ENCODE measurements around the gene ROCK2.

The ROCK2 gene

DNA sequence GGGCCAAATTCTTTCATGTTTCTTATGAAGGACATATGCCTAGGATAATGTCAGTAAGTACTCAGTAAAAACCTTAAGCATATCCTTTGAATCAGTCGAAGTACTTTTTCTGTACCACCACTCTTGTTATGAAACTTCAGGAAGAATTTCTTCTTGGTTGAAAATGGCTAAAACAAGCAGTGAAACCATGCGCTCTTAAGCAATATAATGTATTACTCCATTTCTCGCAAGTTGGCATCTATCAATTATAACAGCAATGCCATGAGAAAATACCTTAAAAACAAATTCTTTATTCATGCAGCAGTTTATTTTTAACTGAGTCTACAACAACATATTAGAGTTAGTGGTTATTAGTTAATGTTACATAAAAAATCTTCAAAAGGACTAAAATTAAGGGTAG is 148.2 kb downstream of the ROCK2 start:
- no peak overlapping the region for H3K27ac ChIP-seq
- TF ChIP-seq, protein P1, sequence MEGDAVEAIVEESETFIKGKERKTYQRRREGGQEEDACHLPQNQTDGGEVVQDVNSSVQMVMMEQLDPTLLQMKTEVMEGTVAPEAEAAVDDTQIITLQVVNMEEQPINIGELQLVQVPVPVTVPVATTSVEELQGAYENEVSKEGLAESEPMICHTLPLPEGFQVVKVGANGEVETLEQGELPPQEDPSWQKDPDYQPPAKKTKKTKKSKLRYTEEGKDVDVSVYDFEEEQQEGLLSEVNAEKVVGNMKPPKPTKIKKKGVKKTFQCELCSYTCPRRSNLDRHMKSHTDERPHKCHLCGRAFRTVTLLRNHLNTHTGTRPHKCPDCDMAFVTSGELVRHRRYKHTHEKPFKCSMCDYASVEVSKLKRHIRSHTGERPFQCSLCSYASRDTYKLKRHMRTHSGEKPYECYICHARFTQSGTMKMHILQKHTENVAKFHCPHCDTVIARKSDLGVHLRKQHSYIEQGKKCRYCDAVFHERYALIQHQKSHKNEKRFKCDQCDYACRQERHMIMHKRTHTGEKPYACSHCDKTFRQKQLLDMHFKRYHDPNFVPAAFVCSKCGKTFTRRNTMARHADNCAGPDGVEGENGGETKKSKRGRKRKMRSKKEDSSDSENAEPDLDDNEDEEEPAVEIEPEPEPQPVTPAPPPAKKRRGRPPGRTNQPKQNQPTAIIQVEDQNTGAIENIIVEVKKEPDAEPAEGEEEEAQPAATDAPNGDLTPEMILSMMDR (conservative IDR thresholded peaks at IDR 0.05): no peak
- TF ChIP-seq ZFX (IDR thresholded peaks at IDR 0.05): no peak

DNA sequence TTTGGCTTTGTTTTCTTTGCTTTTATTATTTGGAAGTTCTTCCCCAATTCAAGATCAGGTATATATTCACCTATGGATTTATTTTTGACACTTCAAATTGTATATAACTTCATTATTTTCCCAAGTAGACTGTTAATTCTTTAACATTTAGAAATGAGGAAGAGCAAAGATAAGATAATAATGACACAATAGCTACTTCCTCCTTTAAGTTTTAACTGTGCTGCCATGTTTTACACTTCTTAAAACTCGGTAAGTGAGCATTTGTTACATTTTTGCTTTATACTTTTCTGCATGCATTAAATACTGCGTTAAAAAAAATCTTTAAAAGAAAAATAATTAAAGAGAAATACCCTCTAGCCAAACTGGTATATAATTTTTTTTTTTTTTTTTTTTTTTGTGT is 156.7 kb downstream of the ROCK2 start:
- no peak overlapping the region for H3K27ac ChIP-seq
- TF ChIP-seq ZFX (IDR thresholded peaks at IDR 0.05): no peak
- TF ChIP-seq, protein P1 (conservative IDR thresholded peaks at IDR 0.05): no peak

DNA sequence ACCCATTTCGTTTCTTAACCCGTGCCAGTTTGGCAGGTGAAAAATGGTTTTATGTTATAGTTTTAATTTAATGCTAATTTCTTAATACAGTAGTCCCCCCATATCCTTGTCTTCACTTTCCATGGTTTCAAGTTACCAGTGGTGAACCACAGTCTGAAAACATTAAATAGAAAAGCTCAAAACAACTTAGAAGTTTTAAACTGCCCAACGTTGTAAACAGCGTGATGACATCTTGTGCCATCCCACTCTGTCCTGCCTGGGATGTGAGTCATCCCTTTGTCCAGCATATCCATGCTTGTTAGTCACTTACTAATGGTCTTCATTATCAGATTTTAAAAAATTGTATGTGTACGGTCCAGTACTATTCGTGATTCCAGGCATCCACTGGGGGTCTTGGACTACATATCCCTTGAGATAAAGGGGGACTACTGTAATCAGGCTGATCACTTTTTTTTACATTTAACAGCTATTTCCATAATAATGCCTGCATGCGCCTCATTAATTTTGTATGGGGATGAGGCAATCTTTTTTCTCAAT is 157.3 kb downstream of the ROCK2 start:
- no peak overlapping the region for H3K27ac ChIP-seq
- TF ChIP-seq ZFX (IDR thresholded peaks at IDR 0.05): no peak
- TF ChIP-seq, protein P1 (conservative IDR thresholded peaks at IDR 0.05): no peak

DNA sequence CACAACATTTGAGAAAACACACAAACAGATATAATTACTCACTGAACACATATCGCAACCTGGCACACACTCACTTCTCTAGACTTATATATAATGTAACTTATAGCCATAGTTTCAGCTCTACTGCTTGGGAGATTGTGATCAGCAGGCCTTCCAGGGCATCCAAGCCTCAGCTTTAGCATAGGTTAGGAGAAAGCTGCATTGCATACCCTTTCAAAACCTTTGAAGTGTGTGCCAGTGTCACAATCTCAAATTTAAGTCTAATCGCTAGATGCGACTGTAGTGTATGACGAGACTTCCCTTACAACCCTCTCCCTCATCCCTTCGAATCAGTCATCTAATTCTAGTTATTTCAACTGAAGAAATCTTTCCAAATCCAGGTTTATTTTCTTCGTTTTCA is 158.3 kb downstream of the ROCK2 start:
- no peak overlapping the region for H3K27ac ChIP-seq
- TF ChIP-seq, protein P1 (conservative IDR thresholded peaks at IDR 0.05): no peak
- no peak for TF ChIP-seq ZFX (IDR thresholded peaks at IDR 0.05)

DNA sequence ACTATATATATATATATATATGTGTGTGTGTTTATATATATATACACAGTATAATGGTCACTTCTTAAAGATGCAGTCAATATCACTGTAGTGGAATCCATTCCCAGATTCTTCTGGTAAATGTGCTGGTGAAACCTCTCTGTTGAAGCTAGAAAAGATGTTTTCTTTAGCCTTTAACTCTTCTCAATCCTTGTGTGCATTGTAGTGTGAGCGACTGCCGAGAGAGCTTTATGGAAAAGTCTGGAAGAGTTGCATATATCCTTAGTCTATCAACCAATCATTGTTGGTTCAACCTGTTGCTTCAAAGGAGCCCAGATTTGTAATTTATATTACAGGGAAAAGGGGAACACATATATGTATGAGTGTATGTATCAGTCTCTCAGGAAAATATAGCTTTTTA is 161.5 kb downstream of the ROCK2 start:
- TF ChIP-seq, protein P1 (conservative IDR thresholded peaks at IDR 0.05): no peak
- no peak for TF ChIP-seq ZFX (IDR thresholded peaks at IDR 0.05)
- no peak overlapping the region for H3K27ac ChIP-seq

DNA sequence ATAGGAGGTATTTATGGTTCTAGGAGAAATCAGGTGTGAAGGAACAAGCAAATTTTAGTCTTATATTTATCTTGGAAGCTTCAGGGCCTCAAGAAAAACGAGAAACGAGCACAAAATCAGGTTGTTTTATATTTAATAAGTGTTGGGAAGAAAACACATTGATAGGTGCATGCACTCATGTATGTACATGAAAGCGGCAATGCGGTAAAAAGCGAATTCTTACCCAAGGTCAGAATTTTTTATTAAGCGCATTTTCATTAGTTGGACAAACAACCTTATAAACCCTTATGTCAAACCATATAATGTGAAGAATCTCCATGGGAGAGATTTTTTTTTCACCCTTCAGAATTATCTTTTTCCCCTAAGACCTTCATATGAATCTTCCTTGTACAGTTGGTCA is 163.8 kb downstream of the ROCK2 start:
- H3K27ac ChIP-seq: no peak overlapping the region
- TF ChIP-seq ZFX (IDR thresholded peaks at IDR 0.05): no peak
- TF ChIP-seq, protein P1 (conservative IDR thresholded peaks at IDR 0.05): no peak

DNA sequence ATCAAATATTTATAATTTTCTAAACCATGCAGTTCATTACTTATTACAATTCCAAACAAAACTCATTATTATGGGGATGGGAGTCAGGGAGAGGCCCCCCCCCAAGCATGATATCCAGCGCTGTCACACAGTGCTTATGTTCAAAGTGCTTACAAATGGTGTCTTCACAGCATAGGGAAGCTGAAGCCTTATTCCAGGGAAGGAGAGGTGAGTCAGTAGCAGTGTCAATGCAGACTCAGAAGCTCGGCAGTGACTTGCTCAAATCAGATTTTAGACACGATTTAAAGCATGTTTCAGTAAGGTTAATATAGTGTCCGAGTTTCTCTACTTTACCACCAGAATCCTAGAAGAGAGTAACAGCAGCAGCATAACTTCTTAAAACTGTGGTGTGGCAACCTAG is 164.5 kb downstream of the ROCK2 start:
- TF ChIP-seq, protein P1 (conservative IDR thresholded peaks at IDR 0.05): no peak
- TF ChIP-seq ZFX (IDR thresholded peaks at IDR 0.05): no peak
- H3K27ac ChIP-seq: no peak overlapping the region

All from C4-2B (cell line).